SK-N-SH (cell line): Measurements from ENCODE around the gene ATP11A.

Experiments
- CTCF ChIP-seq: fragments of 200-600 bp; sonication (generic); IDR thresholded peaks from 2 replicates; pipeline ENCODE4 v1.6.1; 2017; ENCODE audit warnings: antibody characterized with exemption, mild to moderate bottlenecking, moderate library complexity
- ELF1 ChIP-seq: IDR thresholded peaks from 2 replicates; pipeline ENCODE4 v1.4.0; 2012
- NRF1 ChIP-seq: IDR thresholded peaks from 2 replicates; pipeline ENCODE4 v1.6.1; 2012; ENCODE audit warnings: low read depth, mild to moderate bottlenecking, low read length
- POLR2AphosphoS5 ChIP-seq: IDR thresholded peaks from 2 replicates; pipeline ENCODE4 v1.6.1; 2012; ENCODE audit warnings: low read depth, low read length
- RAD21 ChIP-seq: IDR thresholded peaks from 2 replicates; pipeline ENCODE4 v1.6.1; 2012; ENCODE audit warnings: mild to moderate bottlenecking, low read length
- RCOR1 ChIP-seq: fragments of 150-350 bp; IDR thresholded peaks from 2 replicates; pipeline ENCODE4 v1.6.1; 2017; ENCODE audit warnings: antibody characterized with exemption, low read length
- RFX5 ChIP-seq: IDR thresholded peaks from 2 replicates; pipeline ENCODE4 v1.6.1; 2012; ENCODE audit warnings: mild to moderate bottlenecking, improper control_type of control experiment, low read length
- SIN3A ChIP-seq: IDR thresholded peaks from 2 replicates; pipeline ENCODE4 v1.6.1; 2012; ENCODE audit warnings: low read depth, mild to moderate bottlenecking, low read length, moderate library complexity, borderline replicate concordance
- SMC3 ChIP-seq: IDR thresholded peaks from 2 replicates; pipeline ENCODE4 v1.6.1; 2012; ENCODE audit warnings: low read depth, low read length, improper control_type of control experiment
- TAF1 ChIP-seq: IDR thresholded peaks from 2 replicates; pipeline ENCODE4 v1.6.1; 2012; ENCODE audit warnings: low read depth, mild to moderate bottlenecking, low read length, moderate library complexity, borderline replicate concordance
- TF ChIP-seq, protein P1 (sequence below): IDR thresholded peaks from 2 replicates; pipeline ENCODE4 v1.4.0; 2012; ENCODE audit warnings: low read depth, borderline replicate concordance
- TF ChIP-seq, protein P2 (sequence below): IDR thresholded peaks from 2 replicates; pipeline ENCODE4 v1.6.1; 2012; ENCODE audit warnings: mild to moderate bottlenecking, low read depth, low read length, moderate library complexity

GRCh38 chr13:112732679-112733078 is 42.8 kb downstream of the ATP11A start:
- TF ChIP-seq POLR2AphosphoS5: no peak
- no peak for TF ChIP-seq NRF1
- no peak for TF ChIP-seq RFX5
- no peak for TF ChIP-seq CTCF
- TF ChIP-seq, protein P1, sequence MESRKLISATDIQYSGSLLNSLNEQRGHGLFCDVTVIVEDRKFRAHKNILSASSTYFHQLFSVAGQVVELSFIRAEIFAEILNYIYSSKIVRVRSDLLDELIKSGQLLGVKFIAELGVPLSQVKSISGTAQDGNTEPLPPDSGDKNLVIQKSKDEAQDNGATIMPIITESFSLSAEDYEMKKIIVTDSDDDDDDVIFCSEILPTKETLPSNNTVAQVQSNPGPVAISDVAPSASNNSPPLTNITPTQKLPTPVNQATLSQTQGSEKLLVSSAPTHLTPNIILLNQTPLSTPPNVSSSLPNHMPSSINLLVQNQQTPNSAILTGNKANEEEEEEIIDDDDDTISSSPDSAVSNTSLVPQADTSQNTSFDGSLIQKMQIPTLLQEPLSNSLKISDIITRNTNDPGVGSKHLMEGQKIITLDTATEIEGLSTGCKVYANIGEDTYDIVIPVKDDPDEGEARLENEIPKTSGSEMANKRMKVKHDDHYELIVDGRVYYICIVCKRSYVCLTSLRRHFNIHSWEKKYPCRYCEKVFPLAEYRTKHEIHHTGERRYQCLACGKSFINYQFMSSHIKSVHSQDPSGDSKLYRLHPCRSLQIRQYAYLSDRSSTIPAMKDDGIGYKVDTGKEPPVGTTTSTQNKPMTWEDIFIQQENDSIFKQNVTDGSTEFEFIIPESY: no peak
- no peak for TF ChIP-seq SIN3A
- no peak for TF ChIP-seq ELF1
- no peak for TF ChIP-seq RAD21
- no peak for TF ChIP-seq TAF1
- TF ChIP-seq, protein P2, sequence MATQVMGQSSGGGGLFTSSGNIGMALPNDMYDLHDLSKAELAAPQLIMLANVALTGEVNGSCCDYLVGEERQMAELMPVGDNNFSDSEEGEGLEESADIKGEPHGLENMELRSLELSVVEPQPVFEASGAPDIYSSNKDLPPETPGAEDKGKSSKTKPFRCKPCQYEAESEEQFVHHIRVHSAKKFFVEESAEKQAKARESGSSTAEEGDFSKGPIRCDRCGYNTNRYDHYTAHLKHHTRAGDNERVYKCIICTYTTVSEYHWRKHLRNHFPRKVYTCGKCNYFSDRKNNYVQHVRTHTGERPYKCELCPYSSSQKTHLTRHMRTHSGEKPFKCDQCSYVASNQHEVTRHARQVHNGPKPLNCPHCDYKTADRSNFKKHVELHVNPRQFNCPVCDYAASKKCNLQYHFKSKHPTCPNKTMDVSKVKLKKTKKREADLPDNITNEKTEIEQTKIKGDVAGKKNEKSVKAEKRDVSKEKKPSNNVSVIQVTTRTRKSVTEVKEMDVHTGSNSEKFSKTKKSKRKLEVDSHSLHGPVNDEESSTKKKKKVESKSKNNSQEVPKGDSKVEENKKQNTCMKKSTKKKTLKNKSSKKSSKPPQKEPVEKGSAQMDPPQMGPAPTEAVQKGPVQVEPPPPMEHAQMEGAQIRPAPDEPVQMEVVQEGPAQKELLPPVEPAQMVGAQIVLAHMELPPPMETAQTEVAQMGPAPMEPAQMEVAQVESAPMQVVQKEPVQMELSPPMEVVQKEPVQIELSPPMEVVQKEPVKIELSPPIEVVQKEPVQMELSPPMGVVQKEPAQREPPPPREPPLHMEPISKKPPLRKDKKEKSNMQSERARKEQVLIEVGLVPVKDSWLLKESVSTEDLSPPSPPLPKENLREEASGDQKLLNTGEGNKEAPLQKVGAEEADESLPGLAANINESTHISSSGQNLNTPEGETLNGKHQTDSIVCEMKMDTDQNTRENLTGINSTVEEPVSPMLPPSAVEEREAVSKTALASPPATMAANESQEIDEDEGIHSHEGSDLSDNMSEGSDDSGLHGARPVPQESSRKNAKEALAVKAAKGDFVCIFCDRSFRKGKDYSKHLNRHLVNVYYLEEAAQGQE: no peak
- TF ChIP-seq RCOR1: no peak
- TF ChIP-seq SMC3: no peak
